AG09319 (cell line): ENCODE measurements around the gene ZNF407.

ENCODE experiments used
- DNase-seq: peaks from one replicate; pipeline ENCODE4 v3.0.0-alpha.2; 2010; ENCODE audit warnings: low read depth; ENCODE audit errors: extremely low read depth
- CTCF ChIP-seq: IDR thresholded peaks from 2 replicates; pipeline ENCODE4 v1.5.1; 2011; ENCODE audit warnings: low read depth, mild to moderate bottlenecking, inconsistent platforms, low read length, moderate library complexity

The ZNF407 gene

GRCh38 chr18:74870950-74871349, 273.3 kb downstream of the ZNF407 start:
- no peak for TF ChIP-seq CTCF
- DNase-seq: no peak

- DNase-seq: no peak
- no peak for TF ChIP-seq CTCF
These were observed 276.0 kb downstream of the ZNF407 start for GRCh38 chr18:74873629-74874028.

GRCh38 chr18:74874351-74874750, 276.7 kb downstream of the ZNF407 start:
- no peak for DNase-seq
- no peak for TF ChIP-seq CTCF

- no peak for TF ChIP-seq CTCF
- DNase-seq: no peak
These were observed 279.1 kb downstream of the ZNF407 start for GRCh38 chr18:74876630-74877243.

GRCh38 chr18:74878267-74878666, 280.6 kb downstream of the ZNF407 start:
- no peak for DNase-seq
- no peak for TF ChIP-seq CTCF

- DNase-seq: no peak
- TF ChIP-seq CTCF: no peak
These were observed 283.1 kb downstream of the ZNF407 start for GRCh38 chr18:74880706-74881278.

- no peak for DNase-seq
- no peak for TF ChIP-seq CTCF
These were observed 294.5 kb downstream of the ZNF407 start for GRCh38 chr18:74892066-74892627.
